ENCODE data around the gene ASCL5. TPM values are rescaled to one million over a fixed set of nuclear protein-coding genes. Genes with fewer than 3 reads are reported as not detected.

Gene ASCL5
- total RNA-seq, 1 donor from 2014 or later = not detected

- no peak for DNase-seq
Observed at GRCh38 chr1:201153474-201154388, 26.7 kb upstream of the ASCL5 start.

GRCh38 chr1:201149400-201149799, 22.4 kb upstream of the ASCL5 start:
- no peak for DNase-seq

- no peak for DNase-seq
Observed at GRCh38 chr1:201147396-201148015, 20.5 kb upstream of the ASCL5 start.

- no peak for DNase-seq
Observed at GRCh38 chr1:201146626-201147390, 19.8 kb upstream of the ASCL5 start.

GRCh38 chr1:201145816-201146215, 18.8 kb upstream of the ASCL5 start:
- no peak for DNase-seq

GRCh38 chr1:201145132-201145531, 18.1 kb upstream of the ASCL5 start:
- DNase-seq = no peak

- no peak for DNase-seq
Observed at GRCh38 chr1:201144701-201145100, 17.7 kb upstream of the ASCL5 start.

GRCh38 chr1:201143726-201144635, 17.0 kb upstream of the ASCL5 start:
- DNase-seq = no peak

- no peak for DNase-seq
Observed at GRCh38 chr1:201142849-201143725, 16.1 kb upstream of the ASCL5 start.

- DNase-seq = peak; percentile 85
Observed at GRCh38 chr1:201142011-201142848, 15.2 kb upstream of the ASCL5 start.

GRCh38 chr1:201141418-201141817, 14.4 kb upstream of the ASCL5 start:
- DNase-seq = no peak

- no peak for DNase-seq
Observed at GRCh38 chr1:201140941-201141260, 13.9 kb upstream of the ASCL5 start.

GRCh38 chr1:201140235-201140940, 13.4 kb upstream of the ASCL5 start:
- no peak for DNase-seq

GRCh38 chr1:201139756-201140155, 12.8 kb upstream of the ASCL5 start:
- no peak for DNase-seq

GRCh38 chr1:201139306-201139705, 12.3 kb upstream of the ASCL5 start:
- DNase-seq = no peak

- DNase-seq = no peak
Observed at GRCh38 chr1:201138311-201138840, 11.4 kb upstream of the ASCL5 start.

- DNase-seq = no peak
Observed at GRCh38 chr1:201137579-201138310, 10.8 kb upstream of the ASCL5 start.

GRCh38 chr1:201137024-201137392, 10.0 kb upstream of the ASCL5 start:
- DNase-seq = no peak

All from skin of body (tissue), 2 donors.